Neural progenitor cell (in vitro differentiated cells): ENCODE results near the gene CNTN5. TPM values are rescaled to one million over a fixed set of nuclear protein-coding genes. Genes with fewer than 3 reads are reported as not detected.

ENCODE experiments used
- DNase-seq: peaks from one replicate; pipeline ENCODE4 v3.0.0-alpha.2; 2016; ENCODE audit warnings: low spot score
- H2AFZ ChIP-seq: fragments of 200-600 bp; sonication (generic); replicated peaks from 2 replicates; pipeline ENCODE4 v1.6.1; 2016; ENCODE audit warnings: antibody characterized with exemption
- H3F3A ChIP-seq: fragments of 200-600 bp; sonication (generic); 2 replicates; pipeline ENCODE4 v1.6.1; 2016; ENCODE audit warnings: antibody characterized with exemption, low read depth
- H3K27ac ChIP-seq: fragments of 200-600 bp; sonication (generic); 2 replicates; pipeline ENCODE4 v1.5.1; 2016; ENCODE audit warnings: mild to moderate bottlenecking
- H3K27me3 ChIP-seq: fragments of 200-600 bp; sonication (generic); 2 replicates; pipeline ENCODE4 v1.6.1; 2016; ENCODE audit warnings: mild to moderate bottlenecking, moderate library complexity
- H3K36me3 ChIP-seq: fragments of 200-600 bp; sonication (generic); 2 replicates; pipeline ENCODE4 v1.5.1; 2016
- H3K4me1 ChIP-seq: fragments of 200-600 bp; sonication (generic); 2 replicates; pipeline ENCODE4 v1.6.1; 2016; ENCODE audit warnings: mixed run types
- H3K4me2 ChIP-seq: fragments of 200-600 bp; sonication (generic); 2 replicates; pipeline ENCODE4 v1.6.1; 2016
- H3K4me3 ChIP-seq: fragments of 200-600 bp; sonication (generic); 2 replicates; pipeline ENCODE4 v1.5.1; 2016
- H3K79me2 ChIP-seq: fragments of 200-600 bp; sonication (generic); 2 replicates; pipeline ENCODE4 v1.6.1; 2016; ENCODE audit warnings: low read depth
- H3K9ac ChIP-seq: fragments of 200-600 bp; sonication (generic); 2 replicates; pipeline ENCODE4 v1.6.1; 2016
- H3K9me3 ChIP-seq: fragments of 200-600 bp; sonication (generic); 2 replicates; pipeline ENCODE4 v1.5.1; 2016; ENCODE audit warnings: low read depth
- H4K20me1 ChIP-seq: fragments of 200-600 bp; sonication (generic); 2 replicates; pipeline ENCODE4 v1.6.1; 2016; ENCODE audit warnings: low read depth
- H3K27ac Mint-ChIP-seq: 3 replicates; pipeline ENCODE4 v1.8.0; 2021; ENCODE audit warnings: mixed read lengths
- H3K27me3 Mint-ChIP-seq: 2 replicates; pipeline ENCODE4 v1.8.0; 2022; ENCODE audit warnings: low read depth, mild to moderate bottlenecking, inconsistent platforms, moderate library complexity, mixed read lengths; ENCODE audit not compliant: insufficient read depth
- H3K36me3 Mint-ChIP-seq: 3 replicates; pipeline ENCODE4 v1.8.0; 2021; ENCODE audit warnings: mixed read lengths
- H3K4me1 Mint-ChIP-seq: 3 replicates; pipeline ENCODE4 v1.8.0; 2021; ENCODE audit warnings: mixed read lengths
- H3K4me3 Mint-ChIP-seq: 3 replicates; pipeline ENCODE4 v1.8.0; 2021; ENCODE audit warnings: mild to moderate bottlenecking, moderate library complexity, mixed read lengths
- H3K9me3 Mint-ChIP-seq: 3 replicates; pipeline ENCODE4 v1.8.0; 2020; ENCODE audit warnings: mixed read lengths
- EZH2 ChIP-seq: fragments of 200-600 bp; sonication (generic); IDR thresholded peaks from 2 replicates; pipeline ENCODE4 v1.6.1; 2017; ENCODE audit warnings: antibody characterized with exemption, mild to moderate bottlenecking, moderate library complexity
- EZH2phosphoT487 ChIP-seq: fragments of 200-600 bp; sonication (generic); IDR thresholded peaks from 2 replicates; pipeline ENCODE4 v1.6.1; 2017; ENCODE audit warnings: antibody characterized with exemption
- total RNA-seq: library from RNA; depleted of rRNA; stranded (reverse); fragments of >200 nt; gene quantifications from 2 replicates; pipeline ENCODE4 v1.2.3, GENCODE V29; 2015; ENCODE audit warnings: low replicate concordance
- TF ChIP-seq, protein P1 (sequence below): fragments of 200-600 bp; sonication (generic); IDR thresholded peaks from 2 replicates; pipeline ENCODE4 v1.5.1; 2017; ENCODE audit warnings: antibody characterized with exemption, mild to moderate bottlenecking

CNTN5 gene
- total RNA-seq, 1 donor from 2014 or later: 0.19 TPM

DNA sequence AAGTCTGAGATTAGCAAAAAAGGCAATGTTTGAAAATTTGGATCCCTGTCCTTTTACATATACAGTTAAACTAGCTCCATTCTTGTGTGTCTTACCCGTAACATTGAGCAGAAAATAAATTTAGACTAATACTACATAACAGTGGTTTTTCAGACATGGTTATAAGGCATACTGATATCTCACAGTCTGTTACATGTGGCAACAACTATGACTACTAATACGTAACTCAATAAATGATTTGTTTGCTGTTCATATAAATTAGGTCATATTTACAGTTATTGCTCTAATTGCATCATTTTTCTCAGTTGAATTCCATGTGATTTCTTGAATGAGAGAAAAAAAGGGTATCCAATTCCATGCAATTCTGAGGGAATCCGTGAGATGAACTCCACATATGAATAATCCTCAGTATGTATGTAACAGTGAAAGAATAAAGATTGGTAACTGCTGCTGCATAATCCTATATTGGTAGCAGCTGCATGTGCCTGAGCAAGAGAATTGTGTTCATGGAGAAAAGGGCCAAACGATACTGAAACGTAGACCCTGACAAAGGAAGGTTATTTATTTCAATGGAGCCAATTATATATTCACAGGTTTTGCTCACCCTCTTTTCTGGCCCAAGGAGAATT is 1275.4 kb downstream of the CNTN5 start:
- peak overlapping the region; percentile 82 for H3K27ac Mint-ChIP-seq
- no peak overlapping the region for H3K4me3 Mint-ChIP-seq
- H4K20me1 ChIP-seq: no peaks in the 10 kb centered on the region
- DNase-seq: no peak
- no peaks in the 10 kb centered on the region for H3K27me3 ChIP-seq
- no peaks in the 10 kb centered on the region for H3K36me3 Mint-ChIP-seq
- H2AFZ ChIP-seq: no peak overlapping the region
- H3K9me3 ChIP-seq: no peaks in the 10 kb centered on the region
- TF ChIP-seq, protein P1, sequence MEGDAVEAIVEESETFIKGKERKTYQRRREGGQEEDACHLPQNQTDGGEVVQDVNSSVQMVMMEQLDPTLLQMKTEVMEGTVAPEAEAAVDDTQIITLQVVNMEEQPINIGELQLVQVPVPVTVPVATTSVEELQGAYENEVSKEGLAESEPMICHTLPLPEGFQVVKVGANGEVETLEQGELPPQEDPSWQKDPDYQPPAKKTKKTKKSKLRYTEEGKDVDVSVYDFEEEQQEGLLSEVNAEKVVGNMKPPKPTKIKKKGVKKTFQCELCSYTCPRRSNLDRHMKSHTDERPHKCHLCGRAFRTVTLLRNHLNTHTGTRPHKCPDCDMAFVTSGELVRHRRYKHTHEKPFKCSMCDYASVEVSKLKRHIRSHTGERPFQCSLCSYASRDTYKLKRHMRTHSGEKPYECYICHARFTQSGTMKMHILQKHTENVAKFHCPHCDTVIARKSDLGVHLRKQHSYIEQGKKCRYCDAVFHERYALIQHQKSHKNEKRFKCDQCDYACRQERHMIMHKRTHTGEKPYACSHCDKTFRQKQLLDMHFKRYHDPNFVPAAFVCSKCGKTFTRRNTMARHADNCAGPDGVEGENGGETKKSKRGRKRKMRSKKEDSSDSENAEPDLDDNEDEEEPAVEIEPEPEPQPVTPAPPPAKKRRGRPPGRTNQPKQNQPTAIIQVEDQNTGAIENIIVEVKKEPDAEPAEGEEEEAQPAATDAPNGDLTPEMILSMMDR: no peak
- TF ChIP-seq EZH2 (no peak), EZH2phosphoT487 (no peak)
- H3K79me2 ChIP-seq: no peaks in the 10 kb centered on the region
- no peak overlapping the region for H3K4me3 ChIP-seq
- H3K4me1 ChIP-seq: peaks cover 13% of the 10 kb centered on the region
- peaks cover 33% of the 10 kb centered on the region for H3K4me1 Mint-ChIP-seq
- no peaks in the 10 kb centered on the region for H3K36me3 ChIP-seq
- peaks cover 2% of the 10 kb centered on the region for H3K9me3 Mint-ChIP-seq
- H3K4me2 ChIP-seq: no peak overlapping the region
- no peak overlapping the region for H3K27ac ChIP-seq
- H3K9ac ChIP-seq: no peak overlapping the region
- no peaks in the 10 kb centered on the region for H3F3A ChIP-seq
- H3K27me3 Mint-ChIP-seq: no peaks in the 10 kb centered on the region

DNA sequence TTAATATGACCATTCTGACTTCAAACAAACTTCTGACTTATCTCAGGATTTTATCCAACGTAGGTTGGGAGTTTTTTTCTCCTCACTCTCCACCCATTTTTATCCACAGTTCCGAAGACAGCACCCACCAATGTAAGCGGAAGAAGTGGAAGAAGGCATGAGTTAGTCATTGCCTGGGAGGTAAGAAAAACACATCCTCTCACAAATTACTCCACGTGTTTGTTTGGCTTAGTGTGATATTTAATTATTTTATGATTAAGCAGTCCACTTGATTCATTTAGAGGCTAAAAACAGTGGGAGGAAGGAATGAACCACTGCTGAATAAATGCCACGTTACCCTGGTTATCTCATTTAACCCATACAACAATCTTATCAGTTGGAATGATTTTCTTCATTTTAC is 1276.8 kb downstream of the CNTN5 start:
- H3F3A ChIP-seq: no peaks in the 10 kb centered on the region
- DNase-seq: no peak
- Mint-ChIP-seq H3K27me3 (no peaks in the 10 kb centered on the region), H3K27ac (peak overlapping the region; percentile 91), H3K36me3 (no peaks in the 10 kb centered on the region), H3K4me3 (no peak overlapping the region), H3K9me3 (peaks cover 2% of the 10 kb centered on the region), H3K4me1 (peaks cover 33% of the 10 kb centered on the region)
- H3K4me1 ChIP-seq: peaks cover 13% of the 10 kb centered on the region
- H3K9ac ChIP-seq: no peak overlapping the region
- no peak overlapping the region for H3K4me2 ChIP-seq
- H3K27me3 ChIP-seq: no peaks in the 10 kb centered on the region
- no peak overlapping the region for H2AFZ ChIP-seq
- no peaks in the 10 kb centered on the region for H3K9me3 ChIP-seq
- no peaks in the 10 kb centered on the region for H4K20me1 ChIP-seq
- H3K27ac ChIP-seq: no peak overlapping the region
- H3K79me2 ChIP-seq: no peaks in the 10 kb centered on the region
- H3K4me3 ChIP-seq: no peak overlapping the region
- TF ChIP-seq, protein P1: no peak
- no peak for TF ChIP-seq EZH2phosphoT487
- TF ChIP-seq EZH2: no peak
- no peaks in the 10 kb centered on the region for H3K36me3 ChIP-seq

DNA sequence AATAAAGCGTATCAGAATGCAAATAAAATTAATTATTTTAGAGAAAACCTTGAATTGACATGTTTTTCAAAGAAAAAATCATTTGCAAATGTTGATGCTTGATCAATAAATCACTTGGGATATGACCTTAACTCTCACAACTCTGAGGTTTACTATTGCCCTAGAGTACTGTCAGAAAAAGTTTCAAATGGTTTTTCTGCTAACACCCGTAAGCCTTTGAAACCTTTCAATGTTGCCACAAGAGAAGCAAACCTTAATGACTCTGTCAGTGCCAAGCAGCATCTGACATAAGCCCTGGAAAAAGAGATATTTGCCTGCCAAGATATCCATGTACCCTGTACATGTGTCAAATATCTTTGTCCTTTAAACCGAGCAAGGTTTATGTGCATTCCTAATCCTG is 1282.1 kb downstream of the CNTN5 start:
- Histone ChIP-seq H3K79me2 (no peaks in the 10 kb centered on the region), H2AFZ (no peak overlapping the region), H3K4me3 (no peak overlapping the region), H3K27me3 (no peaks in the 10 kb centered on the region), H3K4me2 (no peak overlapping the region), H3K27ac (no peak overlapping the region), H3K36me3 (no peaks in the 10 kb centered on the region), H4K20me1 (no peaks in the 10 kb centered on the region), H3K4me1 (no peaks in the 10 kb centered on the region), H3K9ac (no peak overlapping the region), H3K9me3 (no peaks in the 10 kb centered on the region), H3F3A (no peaks in the 10 kb centered on the region)
- Mint-ChIP-seq H3K27ac (no peak overlapping the region), H3K4me1 (peaks cover 5% of the 10 kb centered on the region), H3K9me3 (peaks cover 2% of the 10 kb centered on the region), H3K27me3 (peaks cover 2% of the 10 kb centered on the region), H3K4me3 (no peak overlapping the region), H3K36me3 (no peaks in the 10 kb centered on the region)
- no peak for DNase-seq
- TF ChIP-seq EZH2phosphoT487: no peak
- no peak for TF ChIP-seq EZH2
- TF ChIP-seq, protein P1: no peak
